SK-N-SH (cell line): ENCODE measurements around the gene PARD3B. TPM values are rescaled to one million over a fixed set of nuclear protein-coding genes. Genes with fewer than 3 reads are reported as not detected.

ENCODE experiments used
- CTCF ChIA-PET: fragments of 300-600, 350-600 bp; formaldehyde crosslinking; extraction: SDS; loops from one replicate; lab custom pipeline; 2021; lab: Yijun Ruan, JAX
- POLR2A ChIA-PET: fragments of 350-600 bp; sonication (Branson Sonifier 250); formaldehyde crosslinking; extraction: SDS; loops from one replicate; lab custom pipeline; 2020; ENCODE audit warnings: antibody characterized with exemption, inconsistent platforms; lab: Yijun Ruan, JAX
- DNase-seq: peaks from one replicate; pipeline ENCODE4 v3.0.0; 2012
- H2AFZ ChIP-seq: fragments of 200-600 bp; sonication (generic); 2 replicates; pipeline ENCODE4 v1.8.1; 2016; ENCODE audit warnings: antibody characterized with exemption, mild to moderate bottlenecking, low read depth
- H3F3A ChIP-seq: fragments of 200-600 bp; sonication (generic); replicated peaks from 2 replicates; pipeline ENCODE3; 2016; ENCODE audit warnings: antibody characterized with exemption, mild to moderate bottlenecking; ENCODE audit not compliant: insufficient read depth
- H3K27ac ChIP-seq, 2 experiments: fragments of 200-500 bp in 1 of 2; fragments of 200-600 bp in 1 of 2; sonication (Bioruptor generic) in 1 of 2; sonication (generic), shearing (Covaris generic) in 1 of 2; 2 replicates each; pipeline versions ENCODE4 v1.5.1 to v1.6.1; 2014 to 2016; ENCODE audit warnings: low read depth in 2 of 2, inconsistent platforms in 1 of 2, low read length in 1 of 2, mild to moderate bottlenecking in 1 of 2, mixed read lengths in 1 of 2
- H3K27me3 ChIP-seq: fragments of 200-600 bp; sonication (generic), shearing (Covaris generic); 2 replicates; pipeline ENCODE4 v1.6.1; 2016; ENCODE audit warnings: mixed run types; ENCODE audit not compliant: insufficient read depth
- H3K36me3 ChIP-seq, 2 experiments: fragments of 200-500 bp in 1 of 2; fragments of 200-600 bp in 1 of 2; sonication (Bioruptor generic) in 1 of 2; sonication (generic) in 1 of 2; replicated peaks in 1 of 2; 2 replicates each; pipeline versions ENCODE3 to v1.5.1; 2014 to 2016; ENCODE audit warnings: low read length in 1 of 2, mild to moderate bottlenecking in 1 of 2; ENCODE audit not compliant: insufficient read depth in 2 of 2, control insufficient read depth in 1 of 2
- H3K4me1 ChIP-seq, 2 experiments: fragments of 200-500 bp in 1 of 2; fragments of 200-600 bp in 1 of 2; sonication (Bioruptor generic) in 1 of 2; sonication (generic), shearing (Covaris generic) in 1 of 2; 2 replicates each; pipeline versions ENCODE4 v1.5.1 to v1.6.1; 2014 to 2016; ENCODE audit warnings: low read depth in 1 of 2, low read length in 1 of 2, mixed run types in 1 of 2; ENCODE audit not compliant: insufficient read depth in 2 of 2, control insufficient read depth in 1 of 2
- H3K4me2 ChIP-seq: fragments of 200-600 bp; sonication (generic), shearing (Covaris generic); 2 replicates; pipeline ENCODE4 v1.6.1; 2017; ENCODE audit warnings: mixed run types
- H3K4me3 ChIP-seq, 2 experiments: fragments of 200-500 bp in 1 of 2; fragments of 200-600 bp in 1 of 2; sonication (Bioruptor generic) in 1 of 2; sonication (generic), shearing (Covaris generic) in 1 of 2; 2 replicates each; pipeline versions ENCODE4 v1.5.1 to v1.8.1; 2014 to 2016; ENCODE audit warnings: low read depth in 2 of 2, inconsistent platforms in 1 of 2, low read length in 1 of 2, mild to moderate bottlenecking in 1 of 2, mixed read lengths in 1 of 2, moderate library complexity in 1 of 2
- H3K79me2 ChIP-seq: fragments of 200-600 bp; sonication (generic); 2 replicates; pipeline ENCODE4 v1.8.1; 2017; ENCODE audit warnings: mild to moderate bottlenecking; ENCODE audit not compliant: insufficient read depth
- H3K9ac ChIP-seq: fragments of 200-600 bp; sonication (generic); 2 replicates; pipeline ENCODE4 v1.6.1; 2017; ENCODE audit warnings: mixed run types
- H3K9me2 ChIP-seq: fragments of 200-600 bp; sonication (generic); 2 replicates; pipeline ENCODE4 v1.6.1; 2017; ENCODE audit warnings: mixed run types
- H3K9me3 ChIP-seq: fragments of 200-600 bp; sonication (generic); 2 replicates; pipeline ENCODE4 v1.6.1; 2017; ENCODE audit warnings: mixed run types, mild to moderate bottlenecking, moderate library complexity
- H4K20me1 ChIP-seq: fragments of 200-600 bp; sonication (generic); 2 replicates; pipeline ENCODE4 v1.6.1; 2017; ENCODE audit warnings: mild to moderate bottlenecking, mixed run types; ENCODE audit not compliant: insufficient read depth
- CTCF ChIP-seq: fragments of 200-600 bp; sonication (generic); IDR thresholded peaks from 2 replicates; pipeline ENCODE4 v1.6.1; 2017; ENCODE audit warnings: antibody characterized with exemption, mild to moderate bottlenecking, moderate library complexity
- EP300 ChIP-seq, 2 experiments: IDR thresholded peaks; 2 replicates each; pipeline versions ENCODE4 v1.4.0 to v1.6.1; 2012; ENCODE audit warnings: borderline replicate concordance in 1 of 2, low read depth in 1 of 2, low read length in 1 of 2
- EZH2phosphoT487 ChIP-seq: fragments of 200-600 bp; sonication (generic); IDR thresholded peaks from 2 replicates; pipeline ENCODE4 v1.6.1; 2017; ENCODE audit warnings: low read depth, mixed run types, mild to moderate bottlenecking, antibody characterized with exemption, moderate library complexity, borderline replicate concordance
- FOSL2 ChIP-seq: IDR thresholded peaks from 2 replicates; pipeline ENCODE4 v1.4.0; 2012; ENCODE audit warnings: low read depth, mild to moderate bottlenecking, moderate library complexity, borderline replicate concordance
- GABPA ChIP-seq: IDR thresholded peaks from 2 replicates; pipeline ENCODE4 v1.4.0; 2012; ENCODE audit warnings: low read depth, mild to moderate bottlenecking
- GATA2 ChIP-seq: sonication (generic); formaldehyde crosslinking; IDR thresholded peaks from 2 replicates; pipeline ENCODE4 v1.5.0; 2020; ENCODE audit warnings: mild to moderate bottlenecking, missing genetic modification reagents
- JUND ChIP-seq: IDR thresholded peaks from 2 replicates; pipeline ENCODE4 v1.4.0; 2012
- MEF2A ChIP-seq: IDR thresholded peaks from 2 replicates; pipeline ENCODE4 v1.4.0; 2012; ENCODE audit warnings: low read depth, borderline replicate concordance
- NFIC ChIP-seq: IDR thresholded peaks from 2 replicates; pipeline ENCODE4 v1.4.0; 2012; ENCODE audit warnings: borderline replicate concordance
- NRF1 ChIP-seq: IDR thresholded peaks from 2 replicates; pipeline ENCODE4 v1.6.1; 2012; ENCODE audit warnings: low read depth, mild to moderate bottlenecking, low read length
- POLR2AphosphoS5 ChIP-seq: IDR thresholded peaks from 2 replicates; pipeline ENCODE4 v1.6.1; 2012; ENCODE audit warnings: low read depth, low read length
- RAD21 ChIP-seq: IDR thresholded peaks from 2 replicates; pipeline ENCODE4 v1.6.1; 2012; ENCODE audit warnings: mild to moderate bottlenecking, low read length
- RCOR1 ChIP-seq: fragments of 150-350 bp; IDR thresholded peaks from 2 replicates; pipeline ENCODE4 v1.6.1; 2017; ENCODE audit warnings: antibody characterized with exemption, low read length
- RXRA ChIP-seq: IDR thresholded peaks from 2 replicates; pipeline ENCODE4 v1.4.0; 2012; ENCODE audit warnings: low read depth, mild to moderate bottlenecking, borderline replicate concordance
- SMC3 ChIP-seq: IDR thresholded peaks from 2 replicates; pipeline ENCODE4 v1.6.1; 2012; ENCODE audit warnings: low read depth, low read length, improper control_type of control experiment
- TAF1 ChIP-seq: IDR thresholded peaks from 2 replicates; pipeline ENCODE4 v1.6.1; 2012; ENCODE audit warnings: low read depth, mild to moderate bottlenecking, low read length, moderate library complexity, borderline replicate concordance
- TEAD4 ChIP-seq: IDR thresholded peaks from 2 replicates; pipeline ENCODE4 v1.4.0; 2012; ENCODE audit warnings: mild to moderate bottlenecking, borderline replicate concordance; ENCODE audit not compliant: insufficient read depth
- USF1 ChIP-seq: IDR thresholded peaks from 2 replicates; pipeline ENCODE4 v1.4.0; 2012; ENCODE audit warnings: low read depth, borderline replicate concordance
- ZBTB33 ChIP-seq: IDR thresholded peaks from 2 replicates; pipeline ENCODE4 v1.4.0; 2012; ENCODE audit warnings: low read depth, borderline replicate concordance
- WGBS: methylation state at CpG from one replicate; pipeline ENCODE4 v1.1.6; 2017; ENCODE audit warnings: low lambda C conversion rate; 5-methylcytosine and 5-hydroxymethylcytosine counted together
- polyA plus RNA-seq, 3 experiments: library from polyadenylated mRNA; depleted of rRNA; stranded (reverse); fragments of >200 nt; gene quantifications; 2 replicates each; pipeline ENCODE4 v1.2.3, GENCODE V29; 2012
- TF ChIP-seq, protein P1 (sequence below): fragments of 150-350 bp; IDR thresholded peaks from 2 replicates; pipeline ENCODE4 v1.6.1; 2016; ENCODE audit warnings: mild to moderate bottlenecking, low read depth, low read length

PARD3B gene
- polyA plus RNA-seq, 1 of the 3 experiments (the other 2 are of a cell fraction), result 0.87 TPM

GRCh38 chr2:204824751-204825453 lies 279.6 kb downstream of the PARD3B start:
- 82% methylated on average over 5 of the region's 5 CpGs for WGBS
- ChIA-PET CTCF (interaction anchor here (1.2 to 1.4 kb wide), 2 partner anchors 44 to 1101 kb away, joined by 3 read pairs; no protein-coding TSS in a partner anchor), POLR2A (no interaction called here)
- H3K9me3 ChIP-seq, result no peaks in the 10 kb centered on the region
- H3K4me3 ChIP-seq, result no peak overlapping the region
- no peaks in the 10 kb centered on the region for H3K36me3 ChIP-seq
- H3K9me2 ChIP-seq, result no peaks in the 10 kb centered on the region
- no peaks in the 10 kb centered on the region for H3K4me1 ChIP-seq
- H4K20me1 ChIP-seq, result no peaks in the 10 kb centered on the region
- H3F3A ChIP-seq, result no peaks in the 10 kb centered on the region
- no peaks in the 10 kb centered on the region for H3K79me2 ChIP-seq
- no peak overlapping the region for H3K27ac ChIP-seq
- no peaks in the 10 kb centered on the region for H3K27me3 ChIP-seq
- TF ChIP-seq, protein P1, sequence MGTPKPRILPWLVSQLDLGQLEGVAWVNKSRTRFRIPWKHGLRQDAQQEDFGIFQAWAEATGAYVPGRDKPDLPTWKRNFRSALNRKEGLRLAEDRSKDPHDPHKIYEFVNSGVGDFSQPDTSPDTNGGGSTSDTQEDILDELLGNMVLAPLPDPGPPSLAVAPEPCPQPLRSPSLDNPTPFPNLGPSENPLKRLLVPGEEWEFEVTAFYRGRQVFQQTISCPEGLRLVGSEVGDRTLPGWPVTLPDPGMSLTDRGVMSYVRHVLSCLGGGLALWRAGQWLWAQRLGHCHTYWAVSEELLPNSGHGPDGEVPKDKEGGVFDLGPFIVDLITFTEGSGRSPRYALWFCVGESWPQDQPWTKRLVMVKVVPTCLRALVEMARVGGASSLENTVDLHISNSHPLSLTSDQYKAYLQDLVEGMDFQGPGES, result no peak
- no peak for TF ChIP-seq GABPA
- TF ChIP-seq FOSL2, result no peak
- TF ChIP-seq POLR2AphosphoS5, result no peak
- no peak for TF ChIP-seq TAF1
- no peak for TF ChIP-seq GATA2 (CRISPR knock-in tag)
- no peak for TF ChIP-seq JUND
- TF ChIP-seq RAD21, result no peak
- TF ChIP-seq MEF2A, result no peak
- TF ChIP-seq EZH2phosphoT487, result no peak
- no peak for TF ChIP-seq USF1
- TF ChIP-seq NFIC, result no peak
- TF ChIP-seq RXRA, result no peak
- TF ChIP-seq RCOR1, result no peak
- TF ChIP-seq CTCF, result no peak
- TF ChIP-seq ZBTB33, result no peak
- no peak for TF ChIP-seq NRF1
- TF ChIP-seq EP300 (IDR thresholded peaks at IDR 0.05; ENCODE audit: borderline replicate concordance in 1 of 2, low read depth in 1 of 2, low read length in 1 of 2), result no peak
- TF ChIP-seq SMC3, result no peak
- TF ChIP-seq TEAD4, result no peak
- TF ChIP-seq, all 33 proteins: peak for 0
- Histone ChIP-seq H3K9ac (no peak overlapping the region), H3K4me2 (no peak overlapping the region), H2AFZ (no peak overlapping the region)
- DNase-seq, result no peak
